NCI-H446 (cell line): ENCODE measurements around the gene CD180.
"Not testable (repeated sequence)": the region's sequence is repeated elsewhere in the genome, so short reads cannot be mapped to it uniquely, and the experiment has no call there.

Experiments
- DNase-seq, 2 experiments: peaks; one replicate each; lab custom pipeline; 2025; lab: John Stamatoyannopoulos, UW

CD180 gene

GRCh38 chr5:67188274-67189078 is 8.1 kb downstream of the CD180 start:
- DNase-seq = no peak

- no peak for DNase-seq
Measured at GRCh38 chr5:67187006-67187715, 9.4 kb downstream of the CD180 start.

GRCh38 chr5:67183859-67184258 is 12.7 kb downstream of the CD180 start:
- no peak for DNase-seq

- DNase-seq = no peak
Measured at GRCh38 chr5:67182301-67182790, 14.3 kb downstream of the CD180 start.

DNA sequence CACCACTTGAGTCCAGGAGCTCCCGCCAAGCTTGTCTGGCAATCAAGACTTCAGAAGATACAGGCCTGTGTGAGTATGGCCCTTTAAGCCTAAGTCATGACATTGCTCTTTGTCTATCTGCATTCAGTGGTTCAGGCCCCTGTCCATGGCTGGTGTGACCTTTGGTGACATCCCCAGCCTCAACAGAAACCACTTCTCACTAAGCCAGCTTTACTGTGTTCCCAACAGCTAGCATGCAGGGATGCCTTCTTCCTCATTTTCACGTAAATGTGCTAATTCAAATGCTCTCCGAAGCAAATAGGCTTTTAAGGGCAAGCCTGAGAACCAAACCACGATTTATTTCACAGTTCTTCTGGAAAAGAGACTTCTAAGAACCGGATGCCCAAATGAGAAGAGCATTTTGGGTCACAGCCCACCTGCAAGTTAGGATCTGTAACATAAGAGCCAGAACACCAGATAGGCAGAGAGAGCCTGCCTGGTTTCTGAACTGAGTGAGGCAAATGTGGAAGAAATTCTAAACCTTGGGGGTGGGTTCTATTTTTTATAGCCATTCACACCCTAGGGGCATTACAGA is 14.9 kb downstream of the CD180 start:
- no peak for DNase-seq

DNA sequence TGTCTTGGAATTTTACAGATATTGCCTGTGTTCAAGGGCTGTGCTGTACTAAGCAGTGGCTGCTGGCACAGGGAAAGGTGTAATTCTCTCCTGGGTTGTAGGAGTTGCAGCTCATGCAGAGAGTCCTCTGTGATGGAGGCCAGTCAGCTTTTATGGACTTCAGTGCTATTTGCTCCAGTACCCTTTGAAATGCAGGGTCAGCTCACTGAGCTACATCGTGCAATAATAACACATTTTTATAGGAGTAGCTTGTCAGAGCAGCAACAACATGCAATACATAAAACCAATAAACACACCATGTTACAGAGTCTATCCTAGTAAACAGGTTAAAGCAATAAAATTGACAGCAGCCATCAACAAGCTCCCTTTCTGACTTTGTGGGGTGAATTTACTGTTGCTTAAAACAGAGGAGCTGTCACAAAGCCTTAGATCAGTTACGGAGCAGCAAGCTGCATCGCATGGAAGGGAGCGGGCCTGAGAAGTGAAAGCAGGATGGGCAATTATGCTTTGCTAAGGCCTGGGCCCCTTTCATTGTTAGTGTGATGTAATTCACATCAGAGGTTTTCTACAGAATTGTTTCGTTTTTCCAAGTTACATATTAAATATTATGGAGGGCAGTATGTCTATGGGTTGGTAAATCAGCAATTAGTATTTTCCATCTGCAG is 16.8 kb downstream of the CD180 start:
- no peak for DNase-seq

GRCh38 chr5:67178966-67179365 is 17.6 kb downstream of the CD180 start:
- DNase-seq = no peak

- DNase-seq = no peak
Measured at GRCh38 chr5:67178085-67178484, 18.5 kb downstream of the CD180 start.

DNA sequence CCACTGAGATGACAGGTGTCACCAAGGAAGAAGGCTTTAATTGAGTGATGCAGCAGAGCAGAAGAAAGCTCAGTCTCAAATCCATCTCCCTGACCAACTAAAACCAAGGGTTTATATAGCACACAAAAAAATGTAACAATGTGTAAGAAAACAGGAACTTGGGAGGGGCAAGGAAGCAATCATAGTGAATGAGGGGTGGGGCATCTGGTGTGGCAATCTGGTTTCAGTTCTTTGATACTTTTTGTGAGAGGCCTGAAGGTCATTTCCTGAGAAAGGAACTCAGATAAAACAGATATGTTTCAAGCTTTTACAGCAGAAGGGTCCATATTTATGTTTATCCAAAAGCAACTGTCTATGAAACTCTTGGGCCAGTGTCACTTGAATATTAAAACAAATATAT is 19.7 kb downstream of the CD180 start:
- DNase-seq = no peak

GRCh38 chr5:67173959-67174358 is 22.6 kb downstream of the CD180 start:
- DNase-seq = no peak

DNA sequence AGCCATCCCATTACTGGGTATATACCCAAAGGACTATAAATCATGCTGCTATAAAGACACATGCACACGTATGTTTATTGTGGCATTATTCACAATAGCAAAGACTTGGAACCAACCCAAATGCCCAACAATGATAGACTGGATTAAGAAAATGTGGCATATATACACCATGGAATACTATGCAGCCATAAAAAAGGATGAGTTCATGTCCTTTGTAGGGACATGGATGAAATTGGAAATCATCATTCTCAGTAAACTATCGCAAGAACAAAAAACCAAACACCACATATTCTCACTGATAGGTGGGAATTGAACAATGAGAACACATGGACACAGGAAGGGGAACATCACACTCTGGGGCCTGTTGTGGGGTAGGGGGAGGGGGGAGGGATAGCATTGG is 23.2 kb downstream of the CD180 start:
- DNase-seq = not testable (repeated sequence)

DNA sequence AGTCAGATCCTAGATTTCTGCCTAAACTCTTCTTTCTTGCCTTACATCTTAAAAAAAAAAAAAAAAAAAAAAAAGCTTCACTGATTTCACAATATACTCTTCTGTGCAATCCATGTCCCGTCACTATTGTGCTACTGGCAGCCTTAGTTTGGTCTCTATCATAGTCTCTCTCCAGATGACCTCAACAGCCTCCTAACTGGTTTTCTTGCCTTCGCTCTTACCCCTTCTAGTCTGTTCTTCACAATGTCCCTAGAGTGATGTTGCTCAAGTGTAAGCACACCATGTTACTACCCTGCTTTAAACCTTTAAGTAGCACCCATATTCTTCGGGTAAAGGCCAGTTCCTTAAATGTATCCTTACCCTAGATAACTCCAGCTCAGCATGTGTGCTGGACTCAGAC is 25.8 kb downstream of the CD180 start:
- no peak for DNase-seq

GRCh38 chr5:67168069-67168468 is 28.5 kb downstream of the CD180 start:
- no peak for DNase-seq

DNA sequence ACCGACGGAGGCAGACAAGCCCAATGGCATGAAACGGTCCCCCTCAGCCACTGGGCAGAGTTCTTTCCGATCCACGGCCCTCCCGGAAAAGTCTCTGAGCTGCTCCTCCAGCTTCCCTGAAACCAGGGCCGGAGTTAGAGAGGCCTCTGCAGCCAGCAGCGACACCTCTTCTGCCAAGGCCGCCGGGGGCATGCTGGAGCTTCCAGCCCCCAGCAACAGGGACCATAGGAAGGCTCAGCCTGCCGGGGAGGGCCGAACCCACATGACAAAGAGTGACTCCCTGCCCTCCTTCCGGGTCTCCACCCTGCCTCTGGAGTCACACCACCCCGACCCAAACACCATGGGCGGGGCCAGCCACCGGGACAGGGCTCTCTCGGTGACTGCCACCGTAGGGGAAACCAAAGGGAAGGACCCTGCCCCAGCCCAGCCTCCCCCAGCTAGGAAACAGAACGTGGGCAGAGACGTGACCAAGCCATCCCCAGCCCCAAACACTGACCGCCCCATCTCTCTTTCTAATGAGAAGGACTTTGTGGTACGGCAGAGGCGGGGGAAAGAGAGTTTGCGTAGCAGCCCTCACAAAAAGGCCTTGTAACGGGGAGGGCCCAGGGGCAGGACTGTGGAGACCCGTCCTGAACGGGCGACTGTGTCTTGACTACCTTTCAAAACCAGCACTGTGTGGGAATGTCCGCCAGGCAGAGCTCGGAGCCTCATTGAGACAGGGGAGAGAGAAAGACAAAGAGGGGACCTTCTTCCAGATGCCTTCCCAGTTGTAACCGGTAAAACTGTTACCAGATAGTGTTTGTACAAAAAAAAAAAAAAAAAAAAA is 29.9 kb downstream of the CD180 start:
- no peak for DNase-seq

DNA sequence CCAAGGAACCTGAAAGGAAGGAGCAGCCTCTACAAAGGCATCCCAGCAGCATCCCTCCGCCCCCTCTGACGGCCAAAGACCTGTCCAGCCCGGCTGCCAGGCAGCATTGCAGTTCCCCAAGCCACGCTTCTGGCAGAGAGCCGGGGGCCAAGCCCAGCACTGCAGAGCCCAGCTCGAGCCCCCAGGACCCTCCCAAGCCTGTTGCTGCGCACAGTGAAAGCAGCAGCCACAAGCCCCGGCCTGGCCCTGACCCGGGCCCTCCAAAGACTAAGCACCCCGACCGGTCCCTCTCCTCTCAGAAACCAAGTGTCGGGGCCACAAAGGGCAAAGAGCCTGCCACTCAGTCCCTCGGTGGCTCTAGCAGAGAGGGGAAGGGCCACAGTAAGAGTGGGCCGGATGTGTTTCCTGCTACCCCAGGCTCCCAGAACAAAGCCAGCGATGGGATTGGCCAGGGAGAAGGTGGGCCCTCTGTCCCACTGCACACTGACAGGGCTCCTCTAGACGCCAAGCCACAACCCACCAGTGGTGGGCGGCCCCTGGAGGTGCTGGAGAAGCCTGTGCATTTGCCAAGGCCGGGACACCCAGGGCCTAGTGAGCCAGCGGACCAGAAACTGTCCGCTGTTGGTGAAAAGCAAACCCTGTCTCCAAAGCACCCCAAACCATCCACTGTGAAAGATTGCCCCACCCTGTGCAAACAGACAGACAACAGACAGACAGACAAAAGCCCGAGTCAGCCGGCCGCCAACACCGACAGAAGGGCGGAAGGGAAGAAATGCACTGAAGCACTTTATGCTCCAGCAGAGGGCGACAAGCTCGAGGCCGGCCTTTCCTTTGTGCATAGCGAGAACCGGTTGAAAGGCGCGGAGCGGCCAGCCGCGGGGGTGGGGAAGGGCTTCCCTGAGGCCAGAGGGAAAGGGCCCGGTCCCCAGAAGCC is 30.8 kb downstream of the CD180 start:
- peak; percentile 26 to 79 for DNase-seq

GRCh38 chr5:67164856-67165525 is 31.6 kb downstream of the CD180 start:
- no peak for DNase-seq

- no peak for DNase-seq
Measured at GRCh38 chr5:67163863-67164595, 32.6 kb downstream of the CD180 start.

GRCh38 chr5:67163231-67163756 is 33.3 kb downstream of the CD180 start:
- DNase-seq = no peak

DNA sequence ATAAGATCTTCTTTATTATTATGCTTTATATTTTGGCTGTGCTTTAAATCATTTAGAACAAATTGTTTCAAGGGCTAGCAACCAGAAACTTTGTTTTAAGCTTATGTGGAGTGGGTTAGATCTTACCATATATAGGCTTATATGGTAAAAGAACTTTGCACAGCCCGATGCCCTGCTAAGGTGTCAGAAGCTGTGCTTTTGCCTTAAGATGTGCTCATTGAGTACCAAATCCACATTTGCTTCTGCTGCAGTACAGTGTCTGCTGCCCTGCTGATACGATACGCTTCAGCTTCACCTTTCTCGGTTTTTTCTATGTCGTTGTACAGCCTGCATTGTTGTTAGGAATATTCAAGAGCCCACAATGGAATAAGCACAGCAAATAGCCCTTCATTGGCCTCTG is 34.8 kb downstream of the CD180 start:
- DNase-seq = no peak
